ENCODE results near the gene MBOAT1.

- TF ChIP-seq EZH2 (IDR thresholded peaks at IDR 0.05; ENCODE audit: borderline replicate concordance, low read length) (no peak), CTCF (conservative IDR thresholded peaks at IDR 0.05 in 1 of 2, IDR thresholded peaks at IDR 0.05 in 1 of 2; ENCODE audit: extremely low read depth in 1 of 2, insufficient read depth in 1 of 2, low read depth in 1 of 2, low read length in 2 of 2) (no peak)
Measured at GRCh38 chr6:20104696-20105095, 107.6 kb downstream of the MBOAT1 start.
